DMS53 treated with DMSO at 0.1 percent for 48 hours (cell line): ENCODE measurements around the gene TMCC3.
"Not testable (repeated sequence)": the region's sequence is repeated elsewhere in the genome, so short reads cannot be mapped to it uniquely, and the experiment has no call there.

Source experiments
- DNase-seq: peaks from one replicate; lab custom pipeline; 2025; ENCODE audit not compliant: unreplicated experiment; lab: John Stamatoyannopoulos, UW

The TMCC3 gene, protein sequence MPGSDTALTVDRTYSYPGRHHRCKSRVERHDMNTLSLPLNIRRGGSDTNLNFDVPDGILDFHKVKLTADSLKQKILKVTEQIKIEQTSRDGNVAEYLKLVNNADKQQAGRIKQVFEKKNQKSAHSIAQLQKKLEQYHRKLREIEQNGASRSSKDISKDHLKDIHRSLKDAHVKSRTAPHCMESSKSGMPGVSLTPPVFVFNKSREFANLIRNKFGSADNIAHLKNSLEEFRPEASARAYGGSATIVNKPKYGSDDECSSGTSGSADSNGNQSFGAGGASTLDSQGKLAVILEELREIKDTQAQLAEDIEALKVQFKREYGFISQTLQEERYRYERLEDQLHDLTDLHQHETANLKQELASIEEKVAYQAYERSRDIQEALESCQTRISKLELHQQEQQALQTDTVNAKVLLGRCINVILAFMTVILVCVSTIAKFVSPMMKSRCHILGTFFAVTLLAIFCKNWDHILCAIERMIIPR

DNA sequence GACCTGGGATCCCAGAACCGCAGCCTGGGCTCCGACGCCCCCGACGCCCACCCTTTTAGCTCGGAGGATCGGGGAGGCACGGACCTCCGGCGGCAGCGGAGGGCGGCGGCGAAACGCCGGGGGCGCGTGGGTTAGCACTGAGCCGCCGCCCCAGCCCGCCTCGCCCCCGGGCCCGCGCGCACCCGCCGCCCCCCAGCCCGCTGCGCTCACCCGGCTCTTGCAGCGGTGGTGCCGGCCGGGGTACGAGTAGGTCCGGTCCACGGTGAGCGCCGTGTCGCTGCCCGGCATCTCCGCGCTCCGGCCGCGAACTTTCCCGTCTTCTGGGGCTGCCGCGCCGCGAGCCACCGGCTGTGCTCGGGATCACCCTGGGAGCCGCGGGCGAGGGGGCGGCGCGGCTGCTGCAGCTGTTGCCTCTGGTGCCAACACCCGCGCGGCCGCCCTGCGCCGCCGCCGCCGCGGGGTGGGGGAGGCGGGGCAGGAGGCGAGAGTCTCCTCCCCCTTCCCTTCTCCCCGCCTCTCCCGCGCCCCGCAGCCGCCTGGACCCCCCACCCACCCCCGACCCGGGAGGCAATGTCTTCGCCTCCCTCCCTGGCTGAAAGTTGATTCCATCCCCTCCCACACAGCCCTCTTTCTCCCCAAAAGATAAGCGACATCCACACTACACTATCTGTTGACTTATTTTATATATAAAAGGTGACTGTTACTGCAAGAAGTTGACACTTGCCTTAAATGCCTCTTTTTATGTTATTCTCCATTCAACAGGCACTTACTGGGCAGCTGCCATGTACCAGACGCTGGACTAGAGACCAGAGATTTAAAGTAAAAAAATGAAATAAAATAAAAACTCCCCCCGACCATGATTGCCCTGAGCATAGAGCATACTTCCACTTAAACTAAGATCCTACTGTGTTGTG, at the start of gene TMCC3:
TSS of gene TMCC3 (minus strand) at position 415 of the 914 bp plus-strand sequence. CDS start at position 288, 127 bp downstream.
- peak; percentile 32 for DNase-seq

- DNase-seq, result peak; percentile 79
Measured at GRCh38 chr12:94699801-94700200, 49.4 kb upstream of the TMCC3 start.

- DNase-seq, result no peak
Measured at GRCh38 chr12:94698578-94698977, 48.2 kb upstream of the TMCC3 start.

DNA sequence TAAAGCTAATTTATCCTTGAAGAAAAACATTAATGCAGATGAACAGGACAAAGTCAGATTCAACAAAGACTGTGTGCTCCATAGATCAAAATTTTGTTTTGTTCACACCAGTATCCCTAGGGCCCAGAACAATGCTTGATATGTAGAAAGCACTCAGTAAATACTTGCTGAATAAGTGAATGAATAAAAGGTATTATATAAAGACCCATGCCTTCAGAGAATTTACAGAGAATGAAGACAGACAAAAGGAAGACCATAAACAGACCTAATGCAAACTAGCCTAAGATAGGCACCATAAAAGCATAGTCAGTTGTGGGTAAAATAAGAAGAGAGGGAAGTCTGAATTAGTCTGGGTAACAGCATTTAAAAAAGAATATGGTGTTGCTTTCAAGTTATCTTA, 47.3 kb upstream of the TMCC3 start:
- no peak for DNase-seq

GRCh38 chr12:94694732-94695131, 44.4 kb upstream of the TMCC3 start:
- DNase-seq, result no peak

GRCh38 chr12:94692826-94693225, 42.5 kb upstream of the TMCC3 start:
- not testable (repeated sequence) for DNase-seq

GRCh38 chr12:94690198-94690771, 39.9 kb upstream of the TMCC3 start:
- no peak for DNase-seq

DNA sequence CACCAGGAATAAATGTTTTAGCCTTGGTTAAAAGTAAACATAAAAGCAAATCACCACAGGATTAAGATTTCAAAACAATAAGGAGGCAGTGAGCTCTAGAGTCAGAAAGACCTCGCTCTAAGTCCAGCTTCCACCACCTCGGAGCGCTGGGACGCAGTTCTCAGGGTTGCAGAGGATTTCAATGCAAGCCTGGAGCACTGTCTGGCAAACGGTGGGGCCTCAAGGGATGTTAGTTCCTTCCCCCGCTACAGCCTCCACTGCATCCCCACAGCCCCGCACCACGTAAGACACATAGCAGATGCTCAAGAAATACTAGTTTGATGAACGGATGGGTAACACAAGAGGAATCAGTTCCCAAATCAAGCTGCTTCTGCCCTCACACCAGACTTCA, 39.3 kb upstream of the TMCC3 start:
- DNase-seq, result no peak

GRCh38 chr12:94689002-94689645, 38.8 kb upstream of the TMCC3 start:
- DNase-seq, result no peak

GRCh38 chr12:94687891-94688290, 37.5 kb upstream of the TMCC3 start:
- no peak for DNase-seq

DNA sequence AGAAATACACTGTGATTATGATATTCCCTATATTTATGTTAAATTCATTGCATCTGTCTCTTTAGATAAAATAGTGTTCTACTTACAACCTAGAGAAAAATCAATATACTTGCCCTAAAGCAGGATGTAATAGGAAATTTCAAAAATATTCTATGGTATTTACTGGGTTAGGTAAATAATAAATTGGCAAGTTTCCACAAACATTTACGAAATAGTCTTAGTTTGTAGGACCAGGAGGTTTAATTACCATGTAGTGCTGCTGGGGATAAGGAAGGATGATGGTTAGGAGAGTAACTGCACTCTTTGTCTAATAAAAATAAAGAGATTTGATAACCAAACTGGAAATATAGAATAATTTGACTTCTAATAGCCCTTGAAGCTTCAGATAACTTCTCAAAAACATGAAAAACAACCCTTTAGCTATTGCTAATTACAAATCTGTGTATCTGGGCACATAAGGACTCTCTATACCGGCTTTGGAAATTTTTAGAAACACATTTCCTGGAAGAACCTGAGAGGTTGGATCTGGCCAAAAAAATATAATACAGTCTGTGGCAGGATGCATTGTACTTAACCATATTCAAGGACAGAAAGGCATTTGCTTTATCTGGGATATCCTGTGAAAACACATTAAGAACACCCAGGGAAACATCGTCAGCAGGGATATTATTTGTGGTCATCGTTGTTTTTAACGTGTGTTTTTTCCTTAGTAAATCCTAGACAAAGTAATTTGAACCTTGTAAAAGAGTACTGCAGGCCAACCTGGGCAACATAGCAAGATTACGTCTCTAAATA, 36.7 kb upstream of the TMCC3 start:
- DNase-seq, result no peak

DNA sequence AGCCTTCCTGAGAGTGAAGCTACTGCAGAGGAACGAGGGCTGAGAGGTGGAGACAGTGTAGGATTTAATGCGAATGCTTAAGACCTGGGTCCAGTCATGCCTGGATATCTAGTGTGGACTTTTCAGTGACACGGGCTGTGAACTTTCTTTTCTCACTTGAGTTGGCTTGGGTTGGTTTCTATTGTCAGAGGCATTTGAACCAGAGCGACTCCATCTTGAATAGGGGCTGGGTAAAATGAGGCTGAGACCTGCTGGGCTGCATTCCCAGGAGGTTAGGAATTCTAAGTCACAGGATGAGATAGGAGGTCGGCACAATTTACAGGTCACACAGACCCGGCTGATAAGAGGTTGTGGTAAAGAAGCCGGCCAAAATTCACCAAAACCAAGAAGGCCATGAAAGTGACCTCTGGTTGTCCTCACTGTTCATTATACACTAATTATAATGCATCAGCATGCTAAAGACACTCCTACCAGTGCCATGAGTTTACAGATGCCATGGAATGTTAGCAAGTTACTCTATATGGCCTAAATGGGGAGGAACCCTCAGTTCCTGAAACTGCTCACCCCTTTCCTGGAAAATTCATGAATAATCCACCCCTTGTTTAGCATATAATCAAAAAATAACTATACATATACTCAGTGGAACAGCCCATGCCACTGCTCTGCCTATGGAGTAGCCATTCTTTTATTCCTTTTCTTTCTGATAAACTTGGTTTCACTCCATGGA, 34.2 kb upstream of the TMCC3 start:
- no peak for DNase-seq

DNA sequence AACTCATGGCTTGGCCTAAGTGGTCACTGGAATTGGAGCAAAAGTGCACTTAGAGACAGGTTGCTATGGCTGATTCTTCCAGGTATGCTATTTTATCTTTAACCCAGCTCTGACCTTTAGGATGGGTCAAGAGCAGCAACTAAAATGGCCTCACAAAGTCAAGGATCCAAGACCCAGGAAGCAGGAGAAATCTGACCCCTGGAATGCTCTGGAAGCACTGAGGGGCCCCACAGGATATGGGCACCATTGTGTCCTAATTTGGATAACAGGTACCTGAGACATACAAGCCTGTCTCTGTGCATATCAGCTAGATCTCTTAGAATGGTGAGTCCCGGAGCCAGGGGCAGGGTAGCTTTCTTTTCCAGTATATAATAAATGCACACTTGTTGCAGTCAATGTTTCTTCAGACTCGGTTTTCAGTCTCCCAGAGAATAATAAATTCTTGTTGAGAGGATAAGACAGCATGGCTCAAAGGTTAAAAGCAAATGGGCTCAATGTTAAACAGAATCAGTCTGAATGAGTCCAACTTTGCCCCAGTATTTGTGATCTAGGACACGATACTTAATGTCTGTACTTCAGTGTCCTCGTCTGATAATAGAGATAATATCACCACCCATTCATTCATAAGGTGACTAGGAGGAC, 29.3 kb upstream of the TMCC3 start:
- no peak for DNase-seq

DNA sequence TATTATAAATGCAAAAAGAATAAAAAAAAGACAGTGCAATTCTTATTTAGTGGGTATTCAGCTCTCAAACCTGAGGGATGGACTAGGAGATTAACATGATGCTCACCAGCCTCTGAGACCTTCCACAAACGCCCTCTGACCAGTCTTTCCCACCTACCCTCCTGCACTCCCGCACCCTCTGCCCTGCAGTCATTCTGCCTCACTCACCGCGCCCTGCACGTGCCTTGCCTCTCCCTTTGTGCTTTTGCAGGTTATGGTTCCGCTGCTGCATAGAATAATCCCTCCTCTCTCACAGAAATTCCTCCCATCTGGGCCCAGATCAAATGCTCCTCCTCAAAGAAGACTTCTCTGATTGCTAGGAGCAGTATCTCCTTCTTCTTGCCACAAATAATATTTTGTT, 28.5 kb upstream of the TMCC3 start:
- no peak for DNase-seq

DNA sequence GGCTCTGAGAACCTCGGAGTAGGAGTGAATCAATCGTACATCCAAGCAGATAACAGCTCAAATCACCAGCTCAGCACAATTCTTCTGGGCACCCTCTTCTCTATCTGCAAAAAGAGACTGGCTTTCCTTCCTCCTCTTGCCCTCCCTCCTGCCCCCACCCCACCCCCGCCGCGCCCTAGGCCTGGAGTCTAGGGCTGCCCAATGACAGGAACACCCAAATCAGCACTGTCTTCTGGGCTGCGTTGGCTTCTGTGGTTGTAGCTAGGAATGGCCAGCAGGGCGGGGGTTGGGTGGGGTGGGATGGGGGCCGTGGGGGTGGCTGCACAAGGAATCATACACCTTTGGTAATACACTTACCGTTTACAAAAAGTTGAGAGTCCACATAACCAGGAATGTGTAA, 28.0 kb upstream of the TMCC3 start:
- no peak for DNase-seq

DNA sequence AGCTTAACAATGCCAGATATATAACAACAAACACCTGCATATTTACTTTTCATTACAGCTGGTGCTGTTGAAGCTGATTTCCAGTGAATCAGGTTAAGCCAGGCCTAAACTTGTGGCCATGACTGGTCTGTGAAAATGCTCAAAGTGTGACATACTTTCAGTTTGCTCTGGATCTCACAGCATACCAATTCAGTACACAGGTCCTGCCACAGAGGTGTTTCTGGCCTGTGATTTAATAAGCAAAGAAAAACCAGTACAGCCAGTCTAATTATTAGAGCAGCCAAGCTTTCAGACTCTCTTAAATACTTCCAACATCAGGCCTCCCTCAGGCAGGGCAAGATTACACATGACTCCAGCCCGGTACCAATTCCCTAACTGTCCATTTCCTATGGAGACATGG, 27.4 kb upstream of the TMCC3 start:
- peak; percentile 25 for DNase-seq

DNA sequence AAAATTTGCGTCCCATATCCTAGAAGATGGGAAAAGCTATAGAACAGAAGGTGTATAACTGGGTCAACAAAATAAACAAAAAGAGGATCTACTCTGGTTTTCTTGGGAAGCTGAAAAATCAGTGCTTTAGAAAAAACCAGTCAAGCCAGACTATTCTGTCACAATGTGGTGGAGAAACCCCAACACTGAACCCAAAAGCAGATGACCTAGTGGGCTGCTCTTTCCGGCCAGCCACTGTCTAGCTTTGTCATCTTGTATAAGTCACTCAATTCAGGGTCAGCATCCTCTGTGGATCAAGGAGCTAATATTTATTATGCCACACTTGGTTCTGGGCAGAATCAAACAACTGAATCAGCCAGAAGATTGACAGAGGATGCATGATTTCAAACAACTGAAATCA, 26.6 kb upstream of the TMCC3 start:
- no peak for DNase-seq

DNA sequence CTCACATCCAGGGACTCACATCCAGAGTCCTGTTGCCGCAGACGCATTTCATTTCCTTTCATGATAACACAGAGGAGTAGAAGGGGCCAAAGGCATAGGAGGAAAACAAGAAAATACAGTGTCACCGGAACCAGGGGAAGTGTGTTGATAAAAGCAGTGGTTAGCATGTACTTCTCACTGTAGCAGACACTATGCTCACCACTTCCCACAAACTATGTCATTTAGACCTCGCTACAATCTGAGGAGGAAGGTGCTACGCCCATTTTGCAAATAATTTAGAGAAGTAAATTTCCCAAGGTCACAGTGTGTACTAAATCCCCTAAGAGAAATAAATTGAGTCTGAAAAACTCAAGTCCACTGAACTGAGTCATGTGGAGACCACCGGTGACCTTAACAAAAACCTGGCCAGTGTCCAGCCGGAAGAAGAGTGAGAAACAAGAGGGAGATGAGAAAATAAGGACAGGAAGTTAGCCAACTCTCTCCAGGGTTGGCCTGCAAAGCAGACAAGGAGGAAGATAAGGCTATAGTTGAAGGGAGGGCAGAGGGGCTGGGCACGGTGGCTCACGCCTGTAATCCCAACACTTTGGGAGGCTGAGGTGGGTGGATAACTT, 25.8 kb upstream of the TMCC3 start:
- no peak for DNase-seq

- DNase-seq, result no peak
Measured at GRCh38 chr12:94674835-94675234, 24.5 kb upstream of the TMCC3 start.
